ENCODE data around the gene USP6.
"Not testable (repeated sequence)": the region's sequence is repeated elsewhere in the genome, so short reads cannot be mapped to it uniquely, and the experiment has no call there.

The USP6 gene

DNA sequence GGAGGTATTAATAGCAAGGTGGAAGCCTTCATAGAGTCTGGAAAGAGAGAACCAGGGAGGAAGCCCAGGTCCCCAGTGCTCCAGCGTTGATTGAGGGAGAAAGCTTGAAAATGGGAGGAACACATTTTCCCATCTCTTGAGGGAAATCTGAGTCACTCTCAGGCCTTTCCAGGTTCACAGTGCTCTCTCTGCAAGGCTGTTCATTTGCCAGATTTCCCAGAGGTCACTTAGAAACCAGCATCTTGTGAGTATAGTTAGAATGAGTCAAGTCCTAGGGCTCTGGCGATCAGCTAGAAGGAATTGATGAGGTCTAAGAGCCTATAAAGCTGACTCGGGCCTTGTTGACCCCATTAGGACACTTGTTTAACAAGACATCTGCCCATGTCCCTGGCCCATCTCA, 93.6 kb downstream of the USP6 start:
- no peaks in the 10 kb centered on the region for H3K4me1 ChIP-seq (ENCODE audit: control insufficient read depth, low read depth, low read length)

DNA sequence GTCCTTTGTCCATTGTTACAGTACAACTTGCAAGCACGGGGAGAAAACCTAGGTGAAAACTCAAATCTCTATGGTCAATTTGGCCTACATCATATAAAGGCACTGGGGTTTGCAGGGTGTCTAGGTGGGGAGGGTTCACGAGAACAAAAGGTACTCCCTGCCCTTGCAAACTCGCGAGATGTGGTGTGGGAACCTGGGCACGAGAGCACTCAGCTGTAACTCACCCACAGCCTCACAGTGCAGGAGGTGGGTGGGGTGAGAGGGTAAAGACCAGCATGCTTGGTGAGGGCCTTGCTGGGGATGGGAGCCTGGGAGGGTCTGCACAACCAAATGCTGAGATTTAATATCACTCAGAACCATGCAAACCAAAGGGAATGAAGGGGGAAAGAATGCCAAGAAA, 94.3 kb downstream of the USP6 start:
- H3K36me3 ChIP-seq (ENCODE audit: control insufficient read depth, insufficient read depth, low read length): no peaks in the 10 kb centered on the region
- H3K56ac ChIP-seq (ENCODE audit: low read length): no peak overlapping the region
- no peak overlapping the region for H2BK120ac ChIP-seq (ENCODE audit: low read depth, low read length)
- H3K18ac ChIP-seq (ENCODE audit: low read length): no peak overlapping the region
- no CpG with 5 or more reads among the region's 5 CpGs for WGBS (ENCODE audit: extremely low coverage, insufficient coverage, low lambda C conversion rate)
- no peaks in the 10 kb centered on the region for H3K4me1 ChIP-seq (ENCODE audit: control insufficient read depth, low read depth, low read length)
- no peak overlapping the region for H3K4ac ChIP-seq (ENCODE audit: low read depth, low read length)
- no peaks in the 10 kb centered on the region for H3K79me1 ChIP-seq (ENCODE audit: low read length)
- H3K9ac ChIP-seq (ENCODE audit: low read length): no peak overlapping the region
- no peaks in the 10 kb centered on the region for H3K27me3 ChIP-seq (ENCODE audit: insufficient read depth, low read length, poor library complexity)
- no peak overlapping the region for H3K4me3 ChIP-seq (ENCODE audit: low read length)
- H2BK15ac ChIP-seq (replicated peaks; ENCODE audit: low read depth): no peak overlapping the region
- no peak overlapping the region for H4K8ac ChIP-seq (ENCODE audit: low read depth, low read length)
- H3K4me2 ChIP-seq (ENCODE audit: low read length): no peak overlapping the region
- no peak overlapping the region for H2BK5ac ChIP-seq (ENCODE audit: low read length)
- no peak overlapping the region for H2AK5ac ChIP-seq (ENCODE audit: low read length)
- no peak for DNase-seq
- no peak overlapping the region for H4K5ac ChIP-seq (ENCODE audit: low read length)
- no peaks in the 10 kb centered on the region for H3K79me2 ChIP-seq (ENCODE audit: control insufficient read depth, insufficient read depth, low read length)
- no peak overlapping the region for H3K23ac ChIP-seq (ENCODE audit: low read length)
- no peak overlapping the region for H3K27ac ChIP-seq (ENCODE audit: low read depth, low read length)

More for the DNA sequence above, 93.6 kb downstream of the USP6 start:
- H3K56ac ChIP-seq (ENCODE audit: low read length): no peak overlapping the region
- H3K23ac ChIP-seq (ENCODE audit: low read length): no peak overlapping the region
- no peak overlapping the region for H3K4me3 ChIP-seq (ENCODE audit: low read length)
- no peak overlapping the region for H3K18ac ChIP-seq (ENCODE audit: low read length)
- H3K27ac ChIP-seq (ENCODE audit: low read depth, low read length): no peak overlapping the region
- H3K4ac ChIP-seq (ENCODE audit: low read depth, low read length): no peak overlapping the region
- no peaks in the 10 kb centered on the region for H3K36me3 ChIP-seq (ENCODE audit: control insufficient read depth, insufficient read depth, low read length)
- no peak overlapping the region for H3K9ac ChIP-seq (ENCODE audit: low read length)
- no peak overlapping the region for H4K5ac ChIP-seq (ENCODE audit: low read length)
- no peaks in the 10 kb centered on the region for H3K79me2 ChIP-seq (ENCODE audit: control insufficient read depth, insufficient read depth, low read length)
- no peak overlapping the region for H2BK120ac ChIP-seq (ENCODE audit: low read depth, low read length)
- no peak overlapping the region for H4K8ac ChIP-seq (ENCODE audit: low read depth, low read length)
- H2BK5ac ChIP-seq (ENCODE audit: low read length): no peak overlapping the region
- H2AK5ac ChIP-seq (ENCODE audit: low read length): no peak overlapping the region
- DNase-seq: no peak
- no peak overlapping the region for H2BK15ac ChIP-seq (replicated peaks; ENCODE audit: low read depth)
- H3K79me1 ChIP-seq (ENCODE audit: low read length): no peaks in the 10 kb centered on the region
- no CpG with 5 or more reads among the region's 3 CpGs for WGBS (ENCODE audit: extremely low coverage, insufficient coverage, low lambda C conversion rate)
- H3K4me2 ChIP-seq (ENCODE audit: low read length): no peak overlapping the region
- H3K27me3 ChIP-seq (ENCODE audit: insufficient read depth, low read length, poor library complexity): no peaks in the 10 kb centered on the region

DNA sequence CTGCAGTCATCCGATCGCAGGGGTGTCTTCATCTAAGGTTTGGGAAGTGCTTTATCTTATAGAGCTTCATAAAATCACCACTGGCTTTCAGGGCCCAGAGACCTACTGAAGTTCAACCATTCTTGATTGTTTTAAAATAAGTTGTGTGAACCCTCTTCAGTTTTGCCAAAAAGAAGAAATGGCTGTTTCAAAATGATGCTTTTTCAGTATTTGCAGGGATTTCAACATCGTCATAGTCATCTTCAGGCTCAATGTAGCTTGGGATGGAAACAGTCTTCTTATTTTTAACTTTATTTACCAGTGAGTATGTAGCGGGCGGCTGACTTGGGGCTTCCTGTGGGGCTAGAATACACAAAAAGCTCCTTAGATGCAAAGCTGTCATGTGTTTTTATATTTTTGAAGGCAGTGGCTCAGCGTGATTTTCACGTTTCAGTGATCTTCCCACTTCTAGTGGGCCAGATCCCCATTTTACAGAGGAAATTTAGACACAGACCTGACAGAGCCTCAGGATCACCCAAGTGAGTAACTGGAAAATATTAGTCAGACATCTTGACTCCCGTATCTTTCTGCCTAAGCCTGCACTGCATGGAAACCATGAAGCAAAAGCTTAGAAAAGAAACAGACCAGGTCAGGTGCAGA, 94.9 kb downstream of the USP6 start:
- Histone ChIP-seq H3K4me2 (ENCODE audit: low read length) (no peak overlapping the region), H4K8ac (ENCODE audit: low read depth, low read length) (no peak overlapping the region), H3K79me2 (ENCODE audit: control insufficient read depth, insufficient read depth, low read length) (no peaks in the 10 kb centered on the region), H3K79me1 (ENCODE audit: low read length) (no peaks in the 10 kb centered on the region), H3K18ac (ENCODE audit: low read length) (no peak overlapping the region), H4K5ac (ENCODE audit: low read length) (no peak overlapping the region), H2AK5ac (ENCODE audit: low read length) (no peak overlapping the region), H3K27me3 (ENCODE audit: insufficient read depth, low read length, poor library complexity) (no peaks in the 10 kb centered on the region), H2BK5ac (ENCODE audit: low read length) (no peak overlapping the region), H3K4me1 (ENCODE audit: control insufficient read depth, low read depth, low read length) (no peaks in the 10 kb centered on the region), H2BK15ac (replicated peaks; ENCODE audit: low read depth) (no peak overlapping the region), H3K4ac (ENCODE audit: low read depth, low read length) (no peak overlapping the region), H3K36me3 (ENCODE audit: control insufficient read depth, insufficient read depth, low read length) (no peaks in the 10 kb centered on the region), H3K23ac (ENCODE audit: low read length) (no peak overlapping the region), H3K4me3 (ENCODE audit: low read length) (no peak overlapping the region), H3K56ac (ENCODE audit: low read length) (no peak overlapping the region), H2BK120ac (ENCODE audit: low read depth, low read length) (no peak overlapping the region), H3K27ac (ENCODE audit: low read depth, low read length) (no peak overlapping the region), H3K9ac (ENCODE audit: low read length) (no peak overlapping the region)
- WGBS (ENCODE audit: extremely low coverage, insufficient coverage, low lambda C conversion rate): no CpG with 5 or more reads among the region's 8 CpGs
- DNase-seq: no peak

DNA sequence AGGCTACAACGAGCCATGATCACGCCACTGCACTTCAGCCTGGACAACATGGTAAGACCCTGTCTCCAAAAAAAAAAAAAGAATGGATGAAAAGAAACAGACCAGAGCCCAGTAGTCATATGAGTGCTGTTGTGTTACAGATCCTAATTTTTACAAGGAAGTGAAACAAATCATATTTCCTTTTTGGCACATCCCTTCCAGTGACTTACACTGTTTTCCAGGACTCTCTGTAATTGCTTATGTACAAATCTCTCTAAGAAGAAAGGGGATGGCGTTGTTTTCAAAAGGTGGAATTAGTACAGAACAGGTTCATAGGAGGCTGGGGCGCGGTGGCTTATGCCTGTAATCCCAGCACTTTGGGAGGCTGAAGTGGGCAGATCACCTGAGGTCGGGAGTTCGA, 95.6 kb downstream of the USP6 start:
- no peak overlapping the region for H3K23ac ChIP-seq (ENCODE audit: low read length)
- H3K4me1 ChIP-seq (ENCODE audit: control insufficient read depth, low read depth, low read length): no peaks in the 10 kb centered on the region
- no peak overlapping the region for H3K4ac ChIP-seq (ENCODE audit: low read depth, low read length)
- no peak overlapping the region for H3K4me2 ChIP-seq (ENCODE audit: low read length)
- H2BK120ac ChIP-seq (ENCODE audit: low read depth, low read length): no peak overlapping the region
- WGBS (ENCODE audit: extremely low coverage, insufficient coverage, low lambda C conversion rate): no CpG with 5 or more reads among the region's 7 CpGs
- H3K18ac ChIP-seq (ENCODE audit: low read length): no peak overlapping the region
- H3K4me3 ChIP-seq (ENCODE audit: low read length): no peak overlapping the region
- H2BK15ac ChIP-seq (replicated peaks; ENCODE audit: low read depth): no peak overlapping the region
- H4K8ac ChIP-seq (ENCODE audit: low read depth, low read length): no peak overlapping the region
- no peak overlapping the region for H2AK5ac ChIP-seq (ENCODE audit: low read length)
- no peak overlapping the region for H3K9ac ChIP-seq (ENCODE audit: low read length)
- H3K27ac ChIP-seq (ENCODE audit: low read depth, low read length): no peak overlapping the region
- H3K79me2 ChIP-seq (ENCODE audit: control insufficient read depth, insufficient read depth, low read length): no peaks in the 10 kb centered on the region
- no peak overlapping the region for H3K56ac ChIP-seq (ENCODE audit: low read length)
- no peak overlapping the region for H2BK5ac ChIP-seq (ENCODE audit: low read length)
- H3K27me3 ChIP-seq (ENCODE audit: insufficient read depth, low read length, poor library complexity): no peaks in the 10 kb centered on the region
- DNase-seq: no peak
- H4K5ac ChIP-seq (ENCODE audit: low read length): no peak overlapping the region
- no peaks in the 10 kb centered on the region for H3K36me3 ChIP-seq (ENCODE audit: control insufficient read depth, insufficient read depth, low read length)
- H3K79me1 ChIP-seq (ENCODE audit: low read length): no peaks in the 10 kb centered on the region

DNA sequence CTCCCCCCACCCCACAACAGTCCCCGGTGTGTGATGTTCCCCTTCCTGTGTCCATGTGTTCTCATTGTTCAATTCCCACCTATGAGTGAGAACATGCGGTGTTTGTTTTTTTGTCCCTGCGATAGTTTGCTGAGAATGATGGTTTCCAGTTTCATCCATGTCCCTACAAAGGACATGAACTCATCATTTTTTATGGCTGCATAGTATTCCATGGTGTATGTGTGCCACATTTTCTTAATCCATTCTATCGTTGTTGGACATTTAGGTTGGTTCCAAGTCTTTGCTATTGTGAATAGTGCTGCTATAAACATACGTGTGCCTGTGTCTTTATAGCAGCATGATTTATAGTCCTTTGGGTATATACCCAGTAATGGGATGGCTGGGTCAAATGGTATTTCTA, 101.7 kb downstream of the USP6 start:
- not testable (repeated sequence) for H3K23ac ChIP-seq (ENCODE audit: low read length); H2AK5ac ChIP-seq (ENCODE audit: low read length); H3K4me1 ChIP-seq (ENCODE audit: control insufficient read depth, low read depth, low read length); H2BK120ac ChIP-seq (ENCODE audit: low read depth, low read length); H2BK5ac ChIP-seq (ENCODE audit: low read length); H3K18ac ChIP-seq (ENCODE audit: low read length); H4K5ac ChIP-seq (ENCODE audit: low read length); DNase-seq; H3K36me3 ChIP-seq (ENCODE audit: control insufficient read depth, insufficient read depth, low read length); H3K4ac ChIP-seq (ENCODE audit: low read depth, low read length); H3K27ac ChIP-seq (ENCODE audit: low read depth, low read length); H2BK15ac ChIP-seq (replicated peaks; ENCODE audit: low read depth); H3K79me2 ChIP-seq (ENCODE audit: control insufficient read depth, insufficient read depth, low read length); H4K8ac ChIP-seq (ENCODE audit: low read depth, low read length); H3K9ac ChIP-seq (ENCODE audit: low read length); H3K56ac ChIP-seq (ENCODE audit: low read length); H3K27me3 ChIP-seq (ENCODE audit: insufficient read depth, low read length, poor library complexity); H3K4me2 ChIP-seq (ENCODE audit: low read length); H3K4me3 ChIP-seq (ENCODE audit: low read length); H3K79me1 ChIP-seq (ENCODE audit: low read length)
- no CpG with 5 or more reads among the region's 5 CpGs for WGBS (ENCODE audit: extremely low coverage, insufficient coverage, low lambda C conversion rate)

DNA sequence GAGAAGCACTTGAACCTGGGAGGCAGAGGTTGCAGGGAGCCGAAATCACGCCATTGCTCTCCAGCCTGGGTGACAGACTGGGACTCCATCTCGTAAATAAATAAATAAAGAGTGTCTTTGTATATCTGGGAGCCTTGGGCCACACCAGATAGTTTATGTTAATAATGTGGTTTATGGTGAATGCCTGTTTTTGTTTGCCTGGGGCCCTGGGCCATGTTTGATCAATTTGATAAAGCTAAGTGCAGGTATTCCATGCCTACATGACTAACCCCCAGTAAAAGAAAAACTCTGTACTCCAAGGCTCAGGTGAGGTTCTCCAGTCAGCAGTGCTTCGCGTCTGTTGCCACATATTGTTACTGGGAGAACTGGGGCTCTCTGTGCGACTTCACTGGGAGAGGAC, 103.7 kb downstream of the USP6 start:
- no peak overlapping the region for H2BK15ac ChIP-seq (replicated peaks; ENCODE audit: low read depth)

More for the DNA sequence above, 103.7 kb downstream of the USP6 start:
- Histone ChIP-seq H3K4ac (ENCODE audit: low read depth, low read length) (no peak overlapping the region), H3K23ac (ENCODE audit: low read length) (no peak overlapping the region), H3K4me2 (ENCODE audit: low read length) (no peak overlapping the region), H4K8ac (ENCODE audit: low read depth, low read length) (no peak overlapping the region), H2BK120ac (ENCODE audit: low read depth, low read length) (no peak overlapping the region), H3K79me1 (ENCODE audit: low read length) (no peaks in the 10 kb centered on the region), H3K9ac (ENCODE audit: low read length) (no peak overlapping the region), H3K27me3 (ENCODE audit: insufficient read depth, low read length, poor library complexity) (no peaks in the 10 kb centered on the region), H3K56ac (ENCODE audit: low read length) (no peak overlapping the region), H3K18ac (ENCODE audit: low read length) (no peak overlapping the region), H3K4me1 (ENCODE audit: control insufficient read depth, low read depth, low read length) (no peaks in the 10 kb centered on the region), H2AK5ac (ENCODE audit: low read length) (no peak overlapping the region), H3K79me2 (ENCODE audit: control insufficient read depth, insufficient read depth, low read length) (no peaks in the 10 kb centered on the region), H2BK5ac (ENCODE audit: low read length) (no peak overlapping the region), H4K5ac (ENCODE audit: low read length) (no peak overlapping the region), H3K27ac (ENCODE audit: low read depth, low read length) (no peak overlapping the region), H3K4me3 (ENCODE audit: low read length) (no peak overlapping the region), H3K36me3 (ENCODE audit: control insufficient read depth, insufficient read depth, low read length) (no peaks in the 10 kb centered on the region)
- no CpG with 5 or more reads among the region's 6 CpGs for WGBS (ENCODE audit: extremely low coverage, insufficient coverage, low lambda C conversion rate)
- peak; percentile 12 for DNase-seq

Data from mesendoderm (in vitro differentiated cells).